ENCODE measurements around the gene CBFA2T3.

CBFA2T3 gene

DNA sequence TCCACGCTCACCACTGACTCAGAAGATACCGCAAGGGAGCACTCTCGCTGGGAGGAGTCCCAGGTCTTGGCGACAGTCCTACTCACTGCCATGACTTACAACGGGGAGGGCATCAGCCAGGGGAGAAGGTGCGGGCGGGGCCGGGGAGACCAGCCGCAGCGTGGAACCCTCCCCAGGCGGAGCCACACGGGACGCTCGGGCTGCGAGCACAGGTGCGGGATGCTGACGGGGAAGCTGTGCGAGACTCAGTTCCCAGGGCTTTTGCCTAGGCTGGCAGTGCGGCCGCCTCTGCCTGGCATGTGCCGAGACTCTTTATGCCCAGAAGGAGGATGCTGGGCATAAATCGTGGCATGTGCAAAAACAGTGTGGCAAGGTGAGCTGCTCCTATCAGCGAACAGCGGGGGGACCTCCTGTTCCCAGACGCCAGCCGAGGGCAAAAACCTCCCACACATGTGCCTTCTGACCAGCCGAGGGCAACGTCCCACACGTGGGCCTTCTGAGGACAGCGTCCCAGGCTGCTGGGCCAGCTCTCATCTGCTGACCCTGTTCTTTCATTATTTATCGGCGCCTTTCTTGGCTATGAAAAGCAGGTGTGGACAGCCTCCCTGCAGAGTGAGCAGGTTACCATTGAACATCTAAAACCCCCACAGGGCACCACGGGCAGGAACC is 126.3 kb downstream of the CBFA2T3 start:
- TF ChIP-seq, protein P1, sequence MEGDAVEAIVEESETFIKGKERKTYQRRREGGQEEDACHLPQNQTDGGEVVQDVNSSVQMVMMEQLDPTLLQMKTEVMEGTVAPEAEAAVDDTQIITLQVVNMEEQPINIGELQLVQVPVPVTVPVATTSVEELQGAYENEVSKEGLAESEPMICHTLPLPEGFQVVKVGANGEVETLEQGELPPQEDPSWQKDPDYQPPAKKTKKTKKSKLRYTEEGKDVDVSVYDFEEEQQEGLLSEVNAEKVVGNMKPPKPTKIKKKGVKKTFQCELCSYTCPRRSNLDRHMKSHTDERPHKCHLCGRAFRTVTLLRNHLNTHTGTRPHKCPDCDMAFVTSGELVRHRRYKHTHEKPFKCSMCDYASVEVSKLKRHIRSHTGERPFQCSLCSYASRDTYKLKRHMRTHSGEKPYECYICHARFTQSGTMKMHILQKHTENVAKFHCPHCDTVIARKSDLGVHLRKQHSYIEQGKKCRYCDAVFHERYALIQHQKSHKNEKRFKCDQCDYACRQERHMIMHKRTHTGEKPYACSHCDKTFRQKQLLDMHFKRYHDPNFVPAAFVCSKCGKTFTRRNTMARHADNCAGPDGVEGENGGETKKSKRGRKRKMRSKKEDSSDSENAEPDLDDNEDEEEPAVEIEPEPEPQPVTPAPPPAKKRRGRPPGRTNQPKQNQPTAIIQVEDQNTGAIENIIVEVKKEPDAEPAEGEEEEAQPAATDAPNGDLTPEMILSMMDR (IDR thresholded peaks at IDR 0.05; ENCODE audit: extremely low read depth, missing control alignments), result no peak
- no peak for DNase-seq (ENCODE audit: low spot score)

DNA sequence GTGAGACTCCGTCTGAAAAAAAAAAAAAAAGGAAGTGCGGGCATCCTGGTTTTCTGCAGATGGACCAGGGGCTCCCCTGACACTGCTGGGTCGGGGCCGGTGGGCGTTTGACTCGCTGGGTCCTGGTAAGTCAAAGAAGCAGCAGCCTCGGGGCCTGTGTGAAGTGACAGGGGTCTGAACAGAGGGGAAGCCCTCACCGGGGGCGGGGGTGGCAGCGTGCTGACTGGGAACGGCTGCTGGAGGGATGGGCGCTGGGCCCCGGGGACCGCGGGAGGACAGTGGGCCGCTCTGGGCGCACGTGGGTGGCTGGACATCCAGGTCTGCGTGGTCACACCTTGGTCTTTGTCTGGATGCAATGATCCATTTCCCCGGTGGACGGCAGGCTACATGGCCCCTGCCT is 128.4 kb downstream of the CBFA2T3 start:
- no peak for DNase-seq (ENCODE audit: low spot score)
- TF ChIP-seq, protein P1 (IDR thresholded peaks at IDR 0.05; ENCODE audit: extremely low read depth, missing control alignments), result no peak

DNA sequence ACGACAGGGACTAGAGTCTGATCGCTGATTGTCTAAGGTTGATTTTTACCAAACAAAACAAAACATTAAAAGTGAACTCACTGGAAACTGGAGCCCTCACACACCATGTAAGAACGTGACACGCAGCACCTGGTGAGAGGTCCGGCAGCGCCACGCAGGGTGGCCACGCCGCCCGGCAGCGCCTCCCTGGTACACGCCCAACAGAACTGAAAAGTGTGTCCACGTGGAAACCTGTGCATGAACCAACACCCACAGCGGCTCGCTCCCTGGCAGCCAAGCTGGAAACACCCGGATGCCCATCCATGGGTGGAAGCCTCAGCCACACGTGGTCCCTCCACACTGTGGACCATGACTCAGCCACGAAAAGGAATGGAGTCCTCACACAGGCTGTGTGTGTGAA is 129.4 kb downstream of the CBFA2T3 start:
- TF ChIP-seq, protein P1 (IDR thresholded peaks at IDR 0.05; ENCODE audit: extremely low read depth, missing control alignments), result no peak
- DNase-seq (ENCODE audit: low spot score), result no peak

DNA sequence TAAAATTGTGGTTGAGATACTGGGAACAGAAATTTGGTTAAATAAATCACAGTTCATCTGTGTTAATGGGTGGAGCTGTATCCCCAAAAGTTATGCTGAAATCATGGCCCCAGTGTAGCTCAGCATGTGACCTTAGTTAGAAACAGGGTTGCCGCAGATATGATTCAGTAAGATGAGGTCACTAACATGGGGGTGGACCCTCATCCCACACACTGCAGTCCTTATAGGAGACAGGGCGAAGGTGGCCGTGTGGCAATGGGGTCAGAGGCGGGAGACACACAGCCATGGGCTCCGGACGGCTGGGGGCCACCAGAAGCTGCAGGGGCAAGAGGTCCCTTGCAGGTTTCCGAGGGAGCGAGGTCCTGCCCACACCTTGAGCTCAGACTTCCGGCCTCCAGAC is 130.9 kb downstream of the CBFA2T3 start:
- TF ChIP-seq, protein P1 (IDR thresholded peaks at IDR 0.05; ENCODE audit: extremely low read depth, missing control alignments), result no peak
- DNase-seq (ENCODE audit: low spot score), result no peak

DNA sequence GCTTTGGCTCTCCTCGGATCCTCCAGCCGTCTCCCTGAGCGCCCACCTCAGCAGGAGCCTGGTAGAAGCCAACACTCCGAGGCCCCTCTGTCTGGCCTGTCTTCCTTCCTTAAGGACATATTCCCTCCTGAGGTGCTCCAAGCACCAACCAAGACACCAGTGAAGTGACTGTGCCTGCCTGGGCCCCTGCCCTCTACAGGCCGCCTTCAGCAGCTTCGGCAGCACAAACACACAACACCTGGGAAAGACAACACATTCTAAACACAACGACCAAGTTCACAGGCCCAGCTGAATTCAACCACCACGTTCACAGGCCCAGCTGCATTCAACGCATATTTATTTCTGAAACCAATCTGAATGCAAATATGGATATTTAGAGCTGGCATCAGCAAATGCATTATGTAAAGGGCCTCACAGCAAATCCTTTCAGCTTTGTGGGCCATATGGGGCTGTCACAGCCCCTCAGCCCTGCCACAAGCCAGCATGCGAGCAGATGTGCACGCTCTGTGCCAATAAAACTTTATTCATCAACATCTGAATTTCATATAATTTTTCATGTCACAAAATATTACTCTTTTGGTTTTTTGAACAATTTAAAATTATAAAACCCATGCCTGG is 132.5 kb downstream of the CBFA2T3 start:
- TF ChIP-seq, protein P1 (IDR thresholded peaks at IDR 0.05; ENCODE audit: extremely low read depth, missing control alignments), result no peak
- DNase-seq (ENCODE audit: low spot score), result no peak

DNA sequence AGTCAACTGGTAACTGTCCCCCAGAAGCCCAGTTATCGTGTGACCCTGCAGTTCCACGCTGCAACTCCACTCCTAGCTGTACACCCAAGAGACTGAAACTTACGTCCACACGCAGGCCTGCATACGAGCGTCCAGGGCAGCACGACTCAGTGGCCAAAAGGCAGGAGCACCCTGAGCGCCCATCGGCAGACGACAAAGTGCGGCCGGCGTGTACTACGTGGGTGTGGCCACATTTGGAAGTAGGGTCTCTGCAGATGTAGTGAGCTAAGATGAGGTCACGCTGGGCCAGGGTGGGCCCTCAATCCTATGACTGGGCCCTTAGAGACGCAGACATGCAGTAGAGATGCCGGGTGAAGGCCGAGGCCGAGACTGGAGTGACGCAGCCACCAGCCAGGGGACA is 133.8 kb downstream of the CBFA2T3 start:
- TF ChIP-seq, protein P1 (IDR thresholded peaks at IDR 0.05; ENCODE audit: extremely low read depth, missing control alignments), result no peak
- no peak for DNase-seq (ENCODE audit: low spot score)

DNA sequence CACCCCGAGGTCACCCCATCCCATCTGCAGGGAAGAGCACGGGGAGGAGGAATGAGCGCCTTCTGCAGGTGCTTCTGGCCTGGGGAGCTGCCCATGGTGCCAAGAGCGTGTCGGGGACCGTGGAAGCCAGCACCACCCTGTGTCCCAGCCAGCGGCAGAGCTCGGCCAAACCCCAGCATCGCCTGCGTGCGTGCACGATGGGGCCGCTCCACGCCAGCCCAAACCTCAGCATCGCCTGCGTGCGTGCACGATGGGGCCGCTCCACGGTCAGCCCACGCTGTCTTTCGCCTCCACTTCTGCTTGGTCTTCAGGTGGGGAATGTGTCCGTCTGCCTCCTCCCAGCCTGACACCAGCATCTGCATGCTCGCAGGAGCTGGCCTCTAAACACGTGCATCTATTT is 134.2 kb downstream of the CBFA2T3 start:
- DNase-seq (ENCODE audit: low spot score), result no peak
- TF ChIP-seq, protein P1 (IDR thresholded peaks at IDR 0.05; ENCODE audit: extremely low read depth, missing control alignments), result no peak

All from GM20000 (cell line).